ENCODE measurements around the gene DNMT3A. TPM values are rescaled to one million over a fixed set of nuclear protein-coding genes. Genes with fewer than 3 reads are reported as not detected.

DNMT3A gene
- total RNA-seq, 1 donor from 2014 or later, result 63.0 TPM

Other genes with a start within 250 kb of the DNMT3A start
- 3.0 and 4.1 TPM in 2 replicates for gene POMC, start 173.3 kb downstream of the DNMT3A start, total RNA-seq

Measured in T-helper 2 cell treated with Interferon-gamma antibody and Interleukin-4, amounts not matched to agents 100 ng/mL and 5 ng/mL, for 36 hours (primary cell).